ENCODE measurements around the gene SYNM. TPM values are rescaled to one million over a fixed set of nuclear protein-coding genes. Genes with fewer than 3 reads are reported as not detected.

SYNM gene
- total RNA-seq, 1 experiment from 2014 or later: 3.3 TPM

DNA sequence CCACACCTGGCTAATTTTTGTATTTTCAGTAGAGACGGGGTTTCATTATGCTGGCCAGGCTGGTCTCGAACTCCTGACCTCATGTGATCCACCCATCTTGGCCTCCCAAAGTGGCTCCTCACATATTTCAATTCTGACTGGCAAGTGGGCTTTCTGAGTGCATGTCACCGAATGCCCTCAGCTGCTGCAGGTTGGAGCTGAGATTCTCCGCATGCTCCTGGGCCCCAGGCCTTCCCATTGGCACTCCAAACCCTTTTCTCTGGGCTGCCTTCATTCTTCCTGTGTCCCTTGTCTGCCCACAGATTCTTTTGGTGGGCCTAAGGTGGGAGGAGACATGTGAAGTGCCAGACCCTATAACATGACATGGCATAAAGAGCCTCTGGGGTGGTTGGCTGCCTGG lies 67.3 kb downstream of the SYNM start:
- H3K27me3 ChIP-seq (ENCODE audit: insufficient read depth, low read length): no peaks in the 10 kb centered on the region
- POLR2A ChIA-PET: no interaction called here
- H2AFZ ChIP-seq (ENCODE audit: low read depth, low read length, poor library complexity, severe bottlenecking): no peak overlapping the region
- no peaks in the 10 kb centered on the region for H3K4me1 ChIP-seq (ENCODE audit: control insufficient read depth in 1 of 2, insufficient read depth in 2 of 2, low read length in 2 of 2)
- H3K79me2 ChIP-seq (ENCODE audit: insufficient read depth, low read length): no peaks in the 10 kb centered on the region
- no peak overlapping the region for H3K9ac ChIP-seq (ENCODE audit: low read length)
- no peak for TF ChIP-seq YY1 (IDR thresholded peaks at IDR 0.05; ENCODE audit: extremely low read depth, insufficient replicate concordance, low read depth, low read length)
- TF ChIP-seq TCF7L2 (IDR thresholded peaks at IDR 0.05; ENCODE audit: borderline replicate concordance, extremely low read depth, insufficient read depth, insufficient read length): no peak
- TF ChIP-seq FOSL1 (IDR thresholded peaks at IDR 0.05; ENCODE audit: low read depth): no peak
- TF ChIP-seq, protein P1, sequence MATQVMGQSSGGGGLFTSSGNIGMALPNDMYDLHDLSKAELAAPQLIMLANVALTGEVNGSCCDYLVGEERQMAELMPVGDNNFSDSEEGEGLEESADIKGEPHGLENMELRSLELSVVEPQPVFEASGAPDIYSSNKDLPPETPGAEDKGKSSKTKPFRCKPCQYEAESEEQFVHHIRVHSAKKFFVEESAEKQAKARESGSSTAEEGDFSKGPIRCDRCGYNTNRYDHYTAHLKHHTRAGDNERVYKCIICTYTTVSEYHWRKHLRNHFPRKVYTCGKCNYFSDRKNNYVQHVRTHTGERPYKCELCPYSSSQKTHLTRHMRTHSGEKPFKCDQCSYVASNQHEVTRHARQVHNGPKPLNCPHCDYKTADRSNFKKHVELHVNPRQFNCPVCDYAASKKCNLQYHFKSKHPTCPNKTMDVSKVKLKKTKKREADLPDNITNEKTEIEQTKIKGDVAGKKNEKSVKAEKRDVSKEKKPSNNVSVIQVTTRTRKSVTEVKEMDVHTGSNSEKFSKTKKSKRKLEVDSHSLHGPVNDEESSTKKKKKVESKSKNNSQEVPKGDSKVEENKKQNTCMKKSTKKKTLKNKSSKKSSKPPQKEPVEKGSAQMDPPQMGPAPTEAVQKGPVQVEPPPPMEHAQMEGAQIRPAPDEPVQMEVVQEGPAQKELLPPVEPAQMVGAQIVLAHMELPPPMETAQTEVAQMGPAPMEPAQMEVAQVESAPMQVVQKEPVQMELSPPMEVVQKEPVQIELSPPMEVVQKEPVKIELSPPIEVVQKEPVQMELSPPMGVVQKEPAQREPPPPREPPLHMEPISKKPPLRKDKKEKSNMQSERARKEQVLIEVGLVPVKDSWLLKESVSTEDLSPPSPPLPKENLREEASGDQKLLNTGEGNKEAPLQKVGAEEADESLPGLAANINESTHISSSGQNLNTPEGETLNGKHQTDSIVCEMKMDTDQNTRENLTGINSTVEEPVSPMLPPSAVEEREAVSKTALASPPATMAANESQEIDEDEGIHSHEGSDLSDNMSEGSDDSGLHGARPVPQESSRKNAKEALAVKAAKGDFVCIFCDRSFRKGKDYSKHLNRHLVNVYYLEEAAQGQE (IDR thresholded peaks at IDR 0.05; ENCODE audit: low read depth): no peak
- TF ChIP-seq EGR1 (IDR thresholded peaks at IDR 0.05; ENCODE audit: low read depth): no peak
- no peak for ATAC-seq
- H3K9me2 ChIP-seq (ENCODE audit: insufficient read depth): no peaks in the 10 kb centered on the region
- BruUV-seq (replicated peaks): no TSS peak
- H3K4me2 ChIP-seq (ENCODE audit: low read length): no peak overlapping the region
- H3K4me3 ChIP-seq (replicated peaks in 1 of 2; ENCODE audit: low read depth in 1 of 2, low read length in 2 of 2): no peak overlapping the region
- 0 out of 4 replicates have a peak, but pooled peaks cover 0 to 2% of the 10 kb centered on the region in 2 experiments for H3K36me3 ChIP-seq (ENCODE audit: control insufficient read depth in 1 of 2, insufficient read depth in 2 of 2, low read length in 2 of 2)
- no peak for DNase-seq (ENCODE audit: low read depth, low spot score)
- RAD21 ChIA-PET (ENCODE audit: low non-redundant PET in 1 of 2, low total read pairs in 2 of 2, uncharacterized antibody in 2 of 2, unreplicated experiment in 2 of 2): no interaction called here
- intact Hi-C loops (cut with micrococcal nuclease): no loop called here
- H3K27ac ChIP-seq (ENCODE audit: low read depth, low read length): no peak overlapping the region
- H4K20me1 ChIP-seq (ENCODE audit: insufficient read depth): no peaks in the 10 kb centered on the region
- H3K9me3 ChIP-seq (ENCODE audit: control insufficient read depth in 1 of 2, insufficient read depth in 1 of 2, low read depth in 1 of 2, low read length in 2 of 2): no peaks in the 10 kb centered on the region
- CTCF ChIA-PET: no interaction called here

DNA sequence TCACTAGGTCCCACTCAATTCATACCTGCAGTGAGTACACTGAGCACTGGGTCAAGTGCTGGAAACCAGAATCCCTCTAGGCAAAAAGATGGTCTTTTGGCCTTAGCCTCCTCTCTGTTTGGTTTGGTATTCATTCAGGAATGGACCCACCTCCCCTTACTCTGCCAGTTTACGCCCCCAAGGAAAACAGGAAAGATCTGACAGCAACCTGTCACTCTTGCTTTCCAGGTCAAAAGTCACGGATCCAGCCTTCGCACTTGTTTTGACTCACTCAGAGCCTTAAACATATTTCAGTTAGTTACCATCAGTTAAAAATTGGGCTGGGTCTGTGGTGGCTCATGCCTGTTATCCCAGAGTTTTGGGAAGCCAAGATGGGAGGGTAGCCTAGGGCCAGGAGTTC lies 68.1 kb downstream of the SYNM start:
- BruUV-seq (replicated peaks): no TSS peak
- TF ChIP-seq ELF1 (IDR thresholded peaks at IDR 0.05; ENCODE audit: borderline replicate concordance, low read depth) (no peak), CBX3 (IDR thresholded peaks at IDR 0.05; ENCODE audit: low read depth) (no peak), CEBPB (IDR thresholded peaks at IDR 0.05; ENCODE audit: low read depth) (no peak), EZH2 (IDR thresholded peaks at IDR 0.05) (no peak), EZH2phosphoT487 (IDR thresholded peaks at IDR 0.05; ENCODE audit: borderline replicate concordance) (no peak), RAD21 (IDR thresholded peaks at IDR 0.05; ENCODE audit: low read depth) (no peak), SRF (IDR thresholded peaks at IDR 0.05; ENCODE audit: low read depth) (no peak), SP1 (IDR thresholded peaks at IDR 0.05; ENCODE audit: low read depth) (no peak), POLR2A (IDR thresholded peaks at IDR 0.05; ENCODE audit: borderline replicate concordance, extremely low read depth, insufficient read depth, insufficient read length) (no peak)
- TF ChIP-seq, protein P2, sequence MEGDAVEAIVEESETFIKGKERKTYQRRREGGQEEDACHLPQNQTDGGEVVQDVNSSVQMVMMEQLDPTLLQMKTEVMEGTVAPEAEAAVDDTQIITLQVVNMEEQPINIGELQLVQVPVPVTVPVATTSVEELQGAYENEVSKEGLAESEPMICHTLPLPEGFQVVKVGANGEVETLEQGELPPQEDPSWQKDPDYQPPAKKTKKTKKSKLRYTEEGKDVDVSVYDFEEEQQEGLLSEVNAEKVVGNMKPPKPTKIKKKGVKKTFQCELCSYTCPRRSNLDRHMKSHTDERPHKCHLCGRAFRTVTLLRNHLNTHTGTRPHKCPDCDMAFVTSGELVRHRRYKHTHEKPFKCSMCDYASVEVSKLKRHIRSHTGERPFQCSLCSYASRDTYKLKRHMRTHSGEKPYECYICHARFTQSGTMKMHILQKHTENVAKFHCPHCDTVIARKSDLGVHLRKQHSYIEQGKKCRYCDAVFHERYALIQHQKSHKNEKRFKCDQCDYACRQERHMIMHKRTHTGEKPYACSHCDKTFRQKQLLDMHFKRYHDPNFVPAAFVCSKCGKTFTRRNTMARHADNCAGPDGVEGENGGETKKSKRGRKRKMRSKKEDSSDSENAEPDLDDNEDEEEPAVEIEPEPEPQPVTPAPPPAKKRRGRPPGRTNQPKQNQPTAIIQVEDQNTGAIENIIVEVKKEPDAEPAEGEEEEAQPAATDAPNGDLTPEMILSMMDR (IDR thresholded peaks at IDR 0.05 in 2 of 3, conservative IDR thresholded peaks at IDR 0.05 in 1 of 3; ENCODE audit: borderline replicate concordance in 1 of 3, insufficient read depth in 1 of 3, low read depth in 2 of 3, low read length in 2 of 3): no peak

More for the DNA sequence above, 68.1 kb downstream of the SYNM start:
- ChIA-PET RAD21 (ENCODE audit: low non-redundant PET in 1 of 2, low total read pairs in 2 of 2, uncharacterized antibody in 2 of 2, unreplicated experiment in 2 of 2) (no interaction called here), POLR2A (no interaction called here), CTCF (no interaction called here)
- H3K9ac ChIP-seq (ENCODE audit: low read length): no peak overlapping the region
- no peaks in the 10 kb centered on the region for H3K9me3 ChIP-seq (ENCODE audit: control insufficient read depth in 1 of 2, insufficient read depth in 1 of 2, low read depth in 1 of 2, low read length in 2 of 2)
- H4K20me1 ChIP-seq (ENCODE audit: insufficient read depth): no peaks in the 10 kb centered on the region
- ATAC-seq: no peak
- 0 out of 4 replicates have a peak, but pooled peaks cover 0 to 2% of the 10 kb centered on the region in 2 experiments for H3K36me3 ChIP-seq (ENCODE audit: control insufficient read depth in 1 of 2, insufficient read depth in 2 of 2, low read length in 2 of 2)
- no peak overlapping the region for H2AFZ ChIP-seq (ENCODE audit: low read depth, low read length, poor library complexity, severe bottlenecking)
- H3K79me2 ChIP-seq (ENCODE audit: insufficient read depth, low read length): no peaks in the 10 kb centered on the region
- no peaks in the 10 kb centered on the region for H3K9me2 ChIP-seq (ENCODE audit: insufficient read depth)
- no peak overlapping the region for H3K27ac ChIP-seq (ENCODE audit: low read depth, low read length)
- intact Hi-C loops (cut with micrococcal nuclease): no loop called here
- H3K4me2 ChIP-seq (ENCODE audit: low read length): no peak overlapping the region
- no peaks in the 10 kb centered on the region for H3K27me3 ChIP-seq (ENCODE audit: insufficient read depth, low read length)
- H3K4me1 ChIP-seq (ENCODE audit: control insufficient read depth in 1 of 2, insufficient read depth in 2 of 2, low read length in 2 of 2): no peaks in the 10 kb centered on the region
- no peak overlapping the region for H3K4me3 ChIP-seq (replicated peaks in 1 of 2; ENCODE audit: low read depth in 1 of 2, low read length in 2 of 2)
- no peak for DNase-seq (ENCODE audit: low read depth, low spot score)

All from HCT116 (cell line).